C4-2B (cell line): ENCODE measurements around the gene PTCD3.

Experiments used
- ZFX ChIP-seq: fragments of 450-650 bp; IDR thresholded peaks from 2 replicates; pipeline ENCODE4 v1.6.1; 2017
- TF ChIP-seq, protein P1 (sequence below): fragments of 450-650 bp; conservative IDR thresholded peaks from 2 replicates; pipeline ENCODE4 v1.5.1; 2017; ENCODE audit warnings: mild to moderate bottlenecking

GRCh38 chr2:86068648-86069047, 37.4 kb upstream of the PTCD3 start:
- TF ChIP-seq, protein P1, sequence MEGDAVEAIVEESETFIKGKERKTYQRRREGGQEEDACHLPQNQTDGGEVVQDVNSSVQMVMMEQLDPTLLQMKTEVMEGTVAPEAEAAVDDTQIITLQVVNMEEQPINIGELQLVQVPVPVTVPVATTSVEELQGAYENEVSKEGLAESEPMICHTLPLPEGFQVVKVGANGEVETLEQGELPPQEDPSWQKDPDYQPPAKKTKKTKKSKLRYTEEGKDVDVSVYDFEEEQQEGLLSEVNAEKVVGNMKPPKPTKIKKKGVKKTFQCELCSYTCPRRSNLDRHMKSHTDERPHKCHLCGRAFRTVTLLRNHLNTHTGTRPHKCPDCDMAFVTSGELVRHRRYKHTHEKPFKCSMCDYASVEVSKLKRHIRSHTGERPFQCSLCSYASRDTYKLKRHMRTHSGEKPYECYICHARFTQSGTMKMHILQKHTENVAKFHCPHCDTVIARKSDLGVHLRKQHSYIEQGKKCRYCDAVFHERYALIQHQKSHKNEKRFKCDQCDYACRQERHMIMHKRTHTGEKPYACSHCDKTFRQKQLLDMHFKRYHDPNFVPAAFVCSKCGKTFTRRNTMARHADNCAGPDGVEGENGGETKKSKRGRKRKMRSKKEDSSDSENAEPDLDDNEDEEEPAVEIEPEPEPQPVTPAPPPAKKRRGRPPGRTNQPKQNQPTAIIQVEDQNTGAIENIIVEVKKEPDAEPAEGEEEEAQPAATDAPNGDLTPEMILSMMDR = no peak
- TF ChIP-seq ZFX = no peak
